ENCODE data around the gene PPID.

DNA sequence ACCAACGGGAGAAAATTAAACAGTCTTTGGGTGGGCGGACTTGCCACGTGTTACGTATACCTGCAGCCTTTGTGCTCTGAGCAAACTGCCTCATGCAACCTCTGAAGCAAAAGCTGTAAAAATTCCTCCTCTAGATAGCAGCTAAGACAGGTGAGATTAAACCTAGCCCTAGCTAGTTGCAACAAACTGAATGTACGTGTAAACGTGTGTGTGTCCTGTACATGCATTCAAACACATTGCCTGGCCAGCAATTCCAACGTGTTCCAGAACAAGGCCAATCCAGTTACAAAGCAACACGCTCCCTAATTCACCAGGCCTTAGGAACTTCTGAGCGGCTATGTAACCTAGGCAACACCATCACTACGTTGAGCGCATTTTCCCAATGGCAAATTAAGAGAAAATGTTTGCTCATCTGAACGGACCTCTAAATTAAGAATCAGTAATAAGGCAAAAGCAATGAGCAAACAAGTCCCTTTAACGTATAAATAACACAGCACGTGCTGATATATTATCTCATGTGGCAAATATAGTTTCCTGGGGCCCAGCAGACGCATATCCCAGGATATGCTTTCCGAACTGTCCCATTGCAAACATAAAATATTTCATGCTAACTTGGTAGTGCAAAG is 792 bp downstream of the PPID start:
- TF ChIP-seq, protein P1, sequence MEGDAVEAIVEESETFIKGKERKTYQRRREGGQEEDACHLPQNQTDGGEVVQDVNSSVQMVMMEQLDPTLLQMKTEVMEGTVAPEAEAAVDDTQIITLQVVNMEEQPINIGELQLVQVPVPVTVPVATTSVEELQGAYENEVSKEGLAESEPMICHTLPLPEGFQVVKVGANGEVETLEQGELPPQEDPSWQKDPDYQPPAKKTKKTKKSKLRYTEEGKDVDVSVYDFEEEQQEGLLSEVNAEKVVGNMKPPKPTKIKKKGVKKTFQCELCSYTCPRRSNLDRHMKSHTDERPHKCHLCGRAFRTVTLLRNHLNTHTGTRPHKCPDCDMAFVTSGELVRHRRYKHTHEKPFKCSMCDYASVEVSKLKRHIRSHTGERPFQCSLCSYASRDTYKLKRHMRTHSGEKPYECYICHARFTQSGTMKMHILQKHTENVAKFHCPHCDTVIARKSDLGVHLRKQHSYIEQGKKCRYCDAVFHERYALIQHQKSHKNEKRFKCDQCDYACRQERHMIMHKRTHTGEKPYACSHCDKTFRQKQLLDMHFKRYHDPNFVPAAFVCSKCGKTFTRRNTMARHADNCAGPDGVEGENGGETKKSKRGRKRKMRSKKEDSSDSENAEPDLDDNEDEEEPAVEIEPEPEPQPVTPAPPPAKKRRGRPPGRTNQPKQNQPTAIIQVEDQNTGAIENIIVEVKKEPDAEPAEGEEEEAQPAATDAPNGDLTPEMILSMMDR (conservative IDR thresholded peaks at IDR 0.05; ENCODE audit: low read depth, low read length): no peak
- TF ChIP-seq EZH2phosphoT487 (IDR thresholded peaks at IDR 0.05; ENCODE audit: borderline replicate concordance, low read length) (no peak), EZH2 (IDR thresholded peaks at IDR 0.05; ENCODE audit: low read length, unreplicated experiment) (no peak)

All from PC-3 (cell line).